ENCODE data around the gene CCDC201. TPM values are rescaled to one million over a fixed set of nuclear protein-coding genes. Genes with fewer than 3 reads are reported as not detected.

The CCDC201 gene
- total RNA-seq, 2 donors from 2014 or later: not detected

DNA sequence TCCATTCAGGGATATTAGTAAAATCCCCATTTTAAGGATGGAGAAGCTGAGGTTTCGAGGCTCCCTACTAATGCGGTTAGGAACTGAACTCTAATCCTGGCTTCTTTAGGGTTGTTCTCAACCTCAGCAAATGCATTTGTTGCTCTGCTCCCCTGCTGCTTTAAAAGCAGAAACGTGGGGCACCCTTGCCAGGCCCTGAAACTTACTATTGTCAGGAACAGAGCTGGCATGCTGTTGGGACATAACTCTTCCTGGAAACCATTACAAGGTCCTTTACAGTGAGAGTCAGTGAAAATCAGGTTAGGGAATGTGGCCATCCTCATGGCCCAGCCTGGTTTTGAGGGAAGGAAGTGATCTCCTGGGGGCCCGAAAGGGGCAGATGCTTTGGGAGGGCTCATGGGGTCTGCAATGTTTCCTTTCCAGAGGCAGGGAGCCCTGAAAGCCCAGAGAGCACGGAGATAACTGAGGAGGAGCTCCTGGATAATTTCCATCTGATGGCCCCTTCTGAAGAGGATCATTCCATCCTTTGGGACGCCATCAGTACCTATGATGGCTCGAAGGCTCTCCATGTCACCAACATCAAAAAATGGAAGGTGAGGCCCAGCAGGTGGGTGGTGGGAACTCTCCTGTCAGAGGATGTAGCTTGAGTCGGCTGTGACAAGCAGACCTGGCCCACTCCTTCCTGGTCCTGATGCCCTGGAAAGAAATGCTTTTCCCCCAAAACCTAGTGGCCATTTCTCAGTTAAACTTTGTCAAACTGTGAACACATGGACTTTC, 17.4 kb upstream of the CCDC201 start:
- no peaks in the 10 kb centered on the region for H3K36me3 Mint-ChIP-seq
- peaks cover 31 to 52% of the 10 kb centered on the region in 2 donors for H3K27me3 Mint-ChIP-seq
- no peaks in the 10 kb centered on the region for H3K4me1 Mint-ChIP-seq (ENCODE audit: low read depth in 2 of 2)
- ATAC-seq (no peak), DNase-seq (ENCODE audit: low spot score) (no peak)
- H3K9me3 Mint-ChIP-seq: no peaks in the 10 kb centered on the region
- no peak overlapping the region for H3K27ac Mint-ChIP-seq
- H3K4me3 Mint-ChIP-seq: no peak overlapping the region

DNA sequence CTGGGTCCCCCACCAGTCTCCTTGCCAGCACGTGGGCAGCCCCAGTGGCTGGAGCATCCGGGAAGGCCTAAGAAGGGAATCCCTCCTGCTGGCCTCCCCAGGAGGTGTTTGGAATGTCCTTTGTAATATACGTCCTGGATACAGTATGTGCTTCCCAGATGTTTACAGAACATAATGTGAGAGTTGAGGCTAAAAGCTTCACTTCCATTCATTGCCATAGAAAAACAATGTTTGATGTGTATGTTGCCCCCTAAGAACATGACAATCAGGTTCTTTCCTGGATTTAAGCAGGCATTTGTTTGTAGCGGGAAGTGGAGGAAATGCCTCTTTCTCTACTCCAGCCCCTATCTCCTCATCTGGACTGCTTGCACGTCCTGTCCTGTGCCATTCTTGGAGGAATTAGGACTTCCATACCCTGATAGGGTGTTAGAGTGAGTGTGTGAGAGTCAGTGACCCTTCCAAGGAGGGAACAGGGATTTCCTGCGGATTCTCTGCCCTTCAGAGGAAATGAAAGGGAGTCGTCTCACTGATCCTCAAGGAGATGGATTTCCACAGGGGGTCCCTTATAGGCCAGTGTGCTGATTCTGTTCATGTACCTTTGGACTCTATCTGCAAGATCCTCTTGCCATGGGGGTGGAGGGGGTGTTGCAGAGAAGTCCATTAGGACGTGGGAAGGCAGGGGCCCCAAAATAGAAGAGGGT, 16.6 kb upstream of the CCDC201 start:
- Mint-ChIP-seq H3K27me3 (peaks cover 33 to 52% of the 10 kb centered on the region in 2 donors), H3K9me3 (no peaks in the 10 kb centered on the region), H3K4me1 (ENCODE audit: low read depth in 2 of 2) (no peaks in the 10 kb centered on the region), H3K36me3 (no peaks in the 10 kb centered on the region), H3K4me3 (no peak overlapping the region), H3K27ac (no peak overlapping the region)
- DNase-seq (ENCODE audit: low spot score): no peak
- ATAC-seq: no peak

DNA sequence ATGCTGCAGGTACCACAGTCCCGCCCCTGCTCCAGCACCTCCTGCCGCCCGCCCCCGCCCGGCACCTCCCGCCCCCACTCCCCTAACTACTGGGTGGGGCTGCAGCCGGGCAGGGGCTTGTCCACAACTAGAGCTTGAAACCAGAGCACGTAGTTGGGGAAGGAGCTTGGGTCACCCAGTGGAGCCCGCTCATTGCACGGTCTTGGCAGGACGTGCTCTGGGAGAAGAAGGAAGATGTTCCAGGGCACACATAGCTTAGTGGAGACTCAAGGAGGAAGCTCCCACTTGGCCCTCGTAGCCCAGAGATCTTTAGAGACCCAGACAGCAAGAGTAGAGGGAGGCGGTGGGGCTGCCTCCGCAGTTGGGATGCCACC, 16.1 kb upstream of the CCDC201 start:
- no peaks in the 10 kb centered on the region for H3K36me3 Mint-ChIP-seq
- H3K27ac Mint-ChIP-seq: no peak overlapping the region
- H3K4me1 Mint-ChIP-seq (ENCODE audit: low read depth in 2 of 2): no peaks in the 10 kb centered on the region
- H3K4me3 Mint-ChIP-seq: no peak overlapping the region
- ATAC-seq (peak in 1 of 2 donors; percentile 11), DNase-seq (ENCODE audit: low spot score) (no peak)
- H3K9me3 Mint-ChIP-seq: no peaks in the 10 kb centered on the region
- peaks cover 30 to 52% of the 10 kb centered on the region in 2 donors for H3K27me3 Mint-ChIP-seq

DNA sequence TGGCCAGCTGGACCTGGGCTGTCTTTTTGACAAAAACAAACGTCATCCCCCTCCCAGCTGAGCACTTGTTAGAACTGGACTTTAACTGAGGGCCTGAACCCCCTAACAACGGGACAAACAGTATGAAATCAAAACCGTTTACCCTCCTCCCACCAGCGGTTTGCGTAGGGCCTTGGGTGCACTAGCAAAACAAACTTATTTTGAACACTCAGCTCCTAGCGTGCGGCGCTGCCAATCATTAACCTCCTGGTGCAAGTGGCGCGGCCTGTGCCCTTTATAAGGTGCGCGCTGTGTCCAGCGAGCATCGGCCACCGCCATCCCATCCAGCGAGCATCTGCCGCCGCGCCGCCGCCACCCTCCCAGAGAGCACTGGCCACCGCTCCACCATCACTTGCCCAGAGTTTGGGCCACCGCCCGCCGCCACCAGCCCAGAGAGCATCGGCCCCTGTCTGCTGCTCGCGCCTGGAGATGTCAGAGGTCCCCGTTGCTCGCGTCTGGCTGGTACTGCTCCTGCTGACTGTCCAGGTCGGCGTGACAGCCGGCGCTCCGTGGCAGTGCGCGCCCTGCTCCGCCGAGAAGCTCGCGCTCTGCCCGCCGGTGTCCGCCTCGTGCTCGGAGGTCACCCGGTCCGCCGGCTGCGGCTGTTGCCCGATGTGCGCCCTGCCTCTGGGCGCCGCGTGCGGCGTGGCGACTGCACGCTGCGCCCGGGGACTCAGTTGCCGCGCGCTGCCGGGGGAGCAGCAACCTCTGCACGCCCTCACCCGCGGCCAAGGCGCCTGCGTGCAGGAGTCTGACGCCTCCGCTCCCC, 15.5 kb upstream of the CCDC201 start, which contains the start of gene IGFBP1:
Gene IGFBP1 (plus strand): TSS at position 304 of the 808 bp plus-strand sequence. CDS start 165 bp downstream, at position 469.
- Mint-ChIP-seq H3K4me3 (no peak within 1 kb of the TSS), H3K9me3 (no peaks in the 10 kb centered on the region), H3K27me3 (peaks cover 28 to 48% of the 10 kb centered on the region in 2 donors), H3K36me3 (no peaks in the 10 kb centered on the region), H3K4me1 (ENCODE audit: low read depth in 2 of 2) (no peaks in the 10 kb centered on the region), H3K27ac (no peak within 1 kb of the TSS)
- DNase-seq (ENCODE audit: low spot score) (no peak), ATAC-seq (peak; percentile 24 to 45)

DNA sequence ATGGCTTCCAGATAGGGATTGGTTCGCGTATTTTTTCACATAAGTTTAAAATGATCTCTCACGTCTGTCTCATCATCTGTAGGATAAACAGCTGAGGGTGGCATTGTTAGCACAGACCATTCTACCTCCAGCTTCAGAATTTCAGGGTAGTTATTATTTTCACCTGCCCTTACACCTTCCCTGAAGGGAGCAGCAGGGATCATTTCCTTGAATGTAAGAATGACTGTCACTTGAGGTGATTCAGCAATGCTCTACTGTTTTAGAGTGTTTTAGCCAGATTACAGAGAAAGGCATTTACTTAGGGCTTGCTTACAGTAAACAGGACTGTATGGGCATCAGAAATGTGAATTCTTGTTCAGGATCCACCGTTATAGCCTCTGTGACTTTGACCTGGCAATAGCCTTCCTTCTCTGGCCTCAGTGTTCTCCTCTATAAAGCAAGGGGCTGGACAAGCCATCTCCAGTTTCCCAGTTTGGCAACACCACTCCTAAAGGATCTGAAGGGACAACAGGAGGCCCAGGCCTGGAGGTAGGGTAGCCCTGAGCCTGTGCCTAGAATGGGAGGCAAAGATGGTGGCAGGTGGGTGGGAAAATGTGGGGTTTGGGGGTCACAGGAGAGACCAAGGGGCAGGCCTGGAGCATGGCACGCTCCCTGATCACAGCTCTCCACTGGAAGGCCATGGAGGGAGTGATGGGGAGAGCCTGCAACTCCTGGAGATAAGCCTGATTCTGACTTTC, 14.2 kb upstream of the CCDC201 start:
- no peak for DNase-seq (ENCODE audit: low spot score)
- Mint-ChIP-seq H3K36me3 (no peaks in the 10 kb centered on the region), H3K4me3 (no peak overlapping the region), H3K27me3 (peaks cover 28 to 56% of the 10 kb centered on the region in 2 donors), H3K27ac (no peak overlapping the region), H3K9me3 (no peaks in the 10 kb centered on the region), H3K4me1 (ENCODE audit: low read depth in 2 of 2) (no peaks in the 10 kb centered on the region)
- no peak for ATAC-seq

DNA sequence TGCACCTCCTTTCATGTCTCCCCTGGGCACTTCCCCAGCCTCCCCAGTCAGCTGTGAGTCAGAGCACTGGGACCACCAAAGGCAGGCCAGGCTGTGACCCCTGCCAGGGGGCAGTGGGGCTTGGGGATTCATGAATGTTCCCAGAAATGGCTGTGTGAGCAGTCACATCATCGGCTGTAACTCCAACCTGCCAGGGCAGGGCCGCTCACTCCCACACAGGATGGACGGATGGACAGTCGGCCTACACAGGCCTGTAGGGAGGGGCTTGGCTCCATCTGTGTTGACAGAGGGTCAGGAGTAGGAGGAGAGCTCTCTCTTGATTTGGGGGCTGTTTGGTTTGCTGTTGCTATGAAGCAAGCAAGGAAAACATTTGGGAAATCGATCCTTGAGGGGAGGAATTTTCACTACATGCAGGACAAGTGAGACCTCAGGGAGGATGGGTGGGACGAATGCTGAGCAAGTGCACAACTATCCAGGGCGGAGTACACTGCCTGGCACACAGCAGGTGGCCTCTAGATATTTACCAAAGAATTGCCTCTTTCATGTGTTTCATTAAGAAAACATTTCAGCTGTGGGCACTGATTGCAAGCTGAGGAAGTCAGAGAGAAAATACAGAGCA, 12.5 kb upstream of the CCDC201 start:
- ATAC-seq (no peak), DNase-seq (ENCODE audit: low spot score) (no peak)
- H3K27ac Mint-ChIP-seq: no peak overlapping the region
- no peak overlapping the region for H3K4me3 Mint-ChIP-seq
- no peaks in the 10 kb centered on the region for H3K9me3 Mint-ChIP-seq
- H3K4me1 Mint-ChIP-seq (ENCODE audit: low read depth in 2 of 2): no peaks in the 10 kb centered on the region
- no peaks in the 10 kb centered on the region for H3K36me3 Mint-ChIP-seq
- H3K27me3 Mint-ChIP-seq: peaks cover 22 to 43% of the 10 kb centered on the region in 2 donors

DNA sequence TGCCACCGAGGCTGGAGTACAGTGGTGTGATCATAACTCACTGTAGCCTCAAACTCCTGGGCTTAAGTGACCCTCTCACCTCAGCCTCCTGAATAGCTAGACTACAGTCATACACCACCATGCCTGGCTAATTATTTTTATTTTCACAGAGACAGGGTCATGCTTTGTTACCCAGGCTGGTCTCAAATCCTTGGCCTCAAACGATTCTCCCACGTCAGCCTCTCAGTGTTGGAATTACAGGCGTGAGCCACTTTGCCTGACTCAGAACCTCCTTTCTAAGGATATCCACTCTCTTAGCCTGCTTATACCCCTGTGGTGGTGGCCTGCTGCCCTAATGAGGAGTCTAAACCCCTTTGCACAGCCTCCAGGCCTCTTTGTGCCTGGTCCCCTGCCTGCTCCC, 11.3 kb upstream of the CCDC201 start:
- ATAC-seq: no peak

DNA sequence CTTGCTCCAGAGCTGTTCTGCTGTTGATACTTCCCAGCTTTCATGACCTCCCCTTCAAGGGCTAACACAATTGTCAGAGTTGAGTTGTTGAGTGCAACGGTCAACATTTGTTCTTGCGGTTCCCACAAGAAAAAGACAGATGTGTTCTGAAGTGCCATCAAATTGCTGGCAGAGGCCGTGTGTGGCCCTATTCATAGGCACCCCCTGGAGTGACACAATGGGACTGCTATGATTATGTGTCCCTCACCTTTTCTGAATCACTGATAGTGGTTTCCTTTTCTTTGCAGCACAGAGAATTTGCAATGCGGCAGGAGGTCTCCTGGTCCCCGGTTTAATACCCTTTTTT, 9.6 kb upstream of the CCDC201 start:
- Mint-ChIP-seq H3K36me3 (peaks cover 4% of the 10 kb centered on the region), H3K27me3 (peaks cover 15 to 37% of the 10 kb centered on the region in 2 donors), H3K27ac (no peak overlapping the region), H3K4me1 (ENCODE audit: low read depth in 2 of 2) (no peaks in the 10 kb centered on the region), H3K9me3 (no peaks in the 10 kb centered on the region), H3K4me3 (no peak overlapping the region)
- no peak for ATAC-seq
- DNase-seq (ENCODE audit: low spot score): no peak

More for the DNA sequence above, 11.3 kb upstream of the CCDC201 start:
- H3K27ac Mint-ChIP-seq: no peak overlapping the region
- no peak for DNase-seq (ENCODE audit: low spot score)
- no peaks in the 10 kb centered on the region for H3K4me1 Mint-ChIP-seq (ENCODE audit: low read depth in 2 of 2)
- peaks cover 15 to 37% of the 10 kb centered on the region in 2 donors for H3K27me3 Mint-ChIP-seq
- peaks cover 3% of the 10 kb centered on the region for H3K36me3 Mint-ChIP-seq
- H3K9me3 Mint-ChIP-seq: no peaks in the 10 kb centered on the region
- H3K4me3 Mint-ChIP-seq: no peak overlapping the region

DNA sequence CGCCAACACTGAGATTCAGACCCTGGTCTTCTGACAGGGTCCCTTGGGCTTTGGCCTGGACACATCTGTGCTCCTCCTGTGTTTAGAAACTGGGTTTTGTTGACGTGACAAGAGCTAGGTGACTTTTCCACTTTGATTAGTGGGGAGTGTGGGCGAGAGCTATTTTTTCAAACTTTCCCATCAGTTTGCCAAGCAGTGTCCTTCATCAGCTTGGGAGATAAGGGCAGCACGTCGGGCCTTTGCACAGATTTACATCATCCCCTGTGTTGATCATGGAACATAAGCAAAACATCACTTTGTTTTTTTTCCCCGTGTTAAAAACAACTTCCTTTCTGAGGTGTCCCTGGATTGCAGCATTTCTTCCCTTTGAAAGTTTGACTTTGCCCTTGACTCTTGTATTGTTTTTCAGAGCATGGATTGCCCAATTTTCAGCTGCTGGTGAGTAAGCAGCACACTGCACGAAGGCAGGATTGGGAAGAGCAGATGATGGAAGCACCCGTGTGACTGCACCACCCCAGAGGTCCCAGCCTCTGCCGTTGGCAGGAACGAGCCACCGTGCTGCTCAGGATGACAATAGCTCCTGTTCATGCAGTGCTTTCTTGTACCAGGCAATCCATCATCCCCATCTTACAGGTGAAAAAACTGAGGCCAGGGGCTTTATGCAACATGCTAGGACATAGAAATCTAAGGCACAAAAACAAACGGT, 9.0 kb upstream of the CCDC201 start:
- Mint-ChIP-seq H3K4me3 (no peak overlapping the region), H3K4me1 (ENCODE audit: low read depth in 2 of 2) (no peaks in the 10 kb centered on the region), H3K27ac (no peak overlapping the region), H3K9me3 (no peaks in the 10 kb centered on the region), H3K27me3 (peaks cover 11 to 33% of the 10 kb centered on the region in 2 donors), H3K36me3 (peaks cover 4% of the 10 kb centered on the region)
- no peak for DNase-seq (ENCODE audit: low spot score)
- no peak for ATAC-seq

DNA sequence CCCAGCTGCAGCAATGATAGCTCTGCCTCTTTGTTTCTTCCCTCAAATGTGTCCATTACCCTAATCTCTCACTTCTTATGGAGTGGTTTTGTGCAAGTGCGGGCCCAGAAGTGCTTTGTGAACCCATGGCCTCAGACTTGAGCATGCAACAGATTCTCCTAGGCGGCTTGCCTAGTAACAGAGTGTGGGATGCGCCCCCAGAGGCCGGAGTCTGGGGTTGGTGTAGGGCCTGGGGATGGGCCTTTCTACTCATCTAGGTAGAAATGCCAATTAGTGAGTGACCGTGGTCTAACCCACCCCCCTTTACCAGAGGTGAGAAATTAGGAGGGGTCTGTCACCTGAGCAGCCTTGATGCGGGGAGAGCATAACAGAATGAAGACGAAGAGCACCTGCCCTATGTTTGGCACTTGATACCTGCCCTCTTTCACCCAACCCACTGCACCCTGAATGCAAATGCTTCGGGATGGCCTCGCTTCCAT, 8.4 kb upstream of the CCDC201 start:
- DNase-seq (ENCODE audit: low spot score): no peak
- H3K4me3 Mint-ChIP-seq: no peak overlapping the region

DNA sequence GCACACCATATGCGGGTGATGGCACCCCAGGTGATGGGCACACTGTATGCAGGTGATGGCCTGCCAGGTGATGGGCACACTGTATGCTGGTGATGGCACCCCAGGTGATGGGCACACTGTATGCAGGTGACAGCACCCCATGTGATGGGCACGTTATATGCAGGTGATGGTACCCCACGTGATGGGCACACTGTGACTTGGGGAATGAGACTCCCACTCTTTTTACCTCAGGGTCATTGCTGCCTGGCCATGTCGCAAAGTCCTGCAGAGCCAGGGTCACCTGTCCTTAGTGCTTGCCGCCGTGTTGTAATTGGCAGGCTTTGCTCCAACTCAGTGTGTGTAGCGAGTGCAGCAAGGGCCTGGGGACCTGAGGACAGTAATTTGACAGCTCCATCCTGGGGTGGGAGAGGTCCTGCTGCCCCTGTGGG, 7.6 kb upstream of the CCDC201 start:
- no peak overlapping the region for H3K4me3 Mint-ChIP-seq
- H3K4me1 Mint-ChIP-seq (ENCODE audit: low read depth in 2 of 2): no peaks in the 10 kb centered on the region
- no peaks in the 10 kb centered on the region for H3K9me3 Mint-ChIP-seq
- ATAC-seq: no peak
- peaks cover 4% of the 10 kb centered on the region for H3K36me3 Mint-ChIP-seq
- DNase-seq (ENCODE audit: low spot score): no peak
- H3K27ac Mint-ChIP-seq: no peak overlapping the region
- H3K27me3 Mint-ChIP-seq: peaks cover 9 to 24% of the 10 kb centered on the region in 2 donors

More for the DNA sequence above, 8.4 kb upstream of the CCDC201 start:
- no peaks in the 10 kb centered on the region for H3K9me3 Mint-ChIP-seq
- H3K4me1 Mint-ChIP-seq (ENCODE audit: low read depth in 2 of 2): no peaks in the 10 kb centered on the region
- peaks cover 4% of the 10 kb centered on the region for H3K36me3 Mint-ChIP-seq
- peaks cover 9 to 28% of the 10 kb centered on the region in 2 donors for H3K27me3 Mint-ChIP-seq
- ATAC-seq: no peak
- no peak overlapping the region for H3K27ac Mint-ChIP-seq

DNA sequence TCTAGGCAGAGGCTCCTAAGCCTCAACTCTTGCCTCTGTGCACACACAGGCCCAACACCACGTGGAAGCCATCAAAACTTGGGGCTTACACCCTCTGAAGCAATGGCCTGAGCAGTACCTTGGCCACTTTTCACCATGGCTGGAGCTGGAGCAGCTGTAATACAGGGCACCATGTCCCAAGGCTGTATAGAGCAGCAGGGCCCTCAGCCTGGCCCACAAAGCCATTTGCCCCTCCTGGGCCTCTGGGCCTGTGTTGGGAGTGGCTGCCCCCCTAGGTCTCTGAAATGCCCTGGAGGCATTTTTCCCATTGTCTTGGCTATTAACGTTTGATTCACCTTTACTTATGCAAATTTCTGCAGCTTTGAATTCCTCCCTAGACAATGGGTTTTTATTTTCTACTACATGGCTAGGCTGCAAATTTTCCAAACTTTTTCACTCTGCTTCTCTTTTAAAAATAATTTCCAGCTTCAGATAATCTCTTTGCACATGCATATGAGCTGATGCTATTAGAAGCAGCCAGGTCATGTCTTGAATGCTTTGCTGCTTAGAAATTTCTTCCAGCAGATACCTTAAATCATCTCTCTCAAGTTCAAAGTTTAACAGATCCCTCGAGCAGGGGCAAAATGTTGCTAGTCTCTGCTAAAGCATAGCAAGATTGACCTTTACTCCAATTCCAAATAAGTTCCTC, 5.7 kb upstream of the CCDC201 start:
- no peak overlapping the region for H3K27ac Mint-ChIP-seq
- no peaks in the 10 kb centered on the region for H3K9me3 Mint-ChIP-seq
- no peak overlapping the region for H3K4me3 Mint-ChIP-seq
- peaks cover 0 to 7% of the 10 kb centered on the region in 2 donors for H3K27me3 Mint-ChIP-seq
- DNase-seq (ENCODE audit: low spot score) (no peak), ATAC-seq (no peak)
- peaks cover 4% of the 10 kb centered on the region for H3K36me3 Mint-ChIP-seq
- H3K4me1 Mint-ChIP-seq (ENCODE audit: low read depth in 2 of 2): no peaks in the 10 kb centered on the region
